ENCODE results near the gene JAK1. TPM values are rescaled to one million over a fixed set of nuclear protein-coding genes. Genes with fewer than 3 reads are reported as not detected.

JAK1 gene
- 100 to 1,000 TPM; 101 to 137 (median 119) TPM for total RNA-seq
- 10 to 100 TPM; 33.7 to 80.3 (median 34.0) TPM for polyA plus RNA-seq
- long read RNA-seq, donor 1, full-length matches to known transcripts, result 27 of 102 reads
- long read RNA-seq, donor 1, partial matches to known transcripts, result 61 of 102 reads
- long read RNA-seq, donor 1, other reads (novel, unspliced or antisense), result 14 of 102 reads
- long read RNA-seq, donor 2, full-length matches to known transcripts, result 61 of 257 reads
- long read RNA-seq, donor 2, partial matches to known transcripts, result 166 of 257 reads
- long read RNA-seq, donor 2, other reads (novel, unspliced or antisense), result 30 of 257 reads

- intact Hi-C loops (cut with DNase I), result loop anchor here (5.0 kb wide), 5 partner anchors 36 to 1331 kb away; no protein-coding TSS in a partner anchor
- 0% methylated on average over 49 to 100 of the region's 100 CpGs for WGBS, 3 donors
- DNase-seq (peak; percentile 90 to 93), ATAC-seq (peak; percentile 88 to 93 (median 91))
- no peaks in the 10 kb centered on the region for H3K36me3 ChIP-seq (ENCODE audit: insufficient read depth in 1 of 2, low read depth in 1 of 2)
- H3K4me3 ChIP-seq, result peak within 1 kb of the TSS; percentile 88
- no peaks in the 10 kb centered on the region for H3K27me3 ChIP-seq (ENCODE audit: insufficient read depth in 3 of 3, low read length in 2 of 3)
- peak; percentile 14 for TF ChIP-seq CTCF (IDR thresholded peaks at IDR 0.05)
- H3K4me1 ChIP-seq, result peaks cover 40% of the 10 kb centered on the region
- no peaks in the 10 kb centered on the region for H3K9me3 ChIP-seq
- peak within 1 kb of the TSS; percentile 98 for H3K27ac ChIP-seq
Measured at GRCh38 chr1:64966158-64966971, at the start of gene JAK1. TSS of gene JAK1 (minus strand) at chr1:64966549. CDS start at chr1:64886264, 80,285 bp downstream.

GRCh38 chr1:65014321-65014720, 48.0 kb upstream of the JAK1 start:
- DNase-seq (no peak), ATAC-seq (no peak)
- H3K4me1 ChIP-seq, result no peaks in the 10 kb centered on the region
- TF ChIP-seq CTCF (IDR thresholded peaks at IDR 0.05), result no peak
- H3K36me3 ChIP-seq (ENCODE audit: insufficient read depth in 1 of 2, low read depth in 1 of 2), result no peaks in the 10 kb centered on the region
- intact Hi-C loops (cut with DNase I), result loop anchor here in 1 of 2 donors (5.0 kb wide), 1 partner anchor 33 kb away; no protein-coding TSS in a partner anchor
- H3K27ac ChIP-seq, result no peak overlapping the region
- H3K4me3 ChIP-seq, result no peak overlapping the region
- H3K9me3 ChIP-seq, result no peaks in the 10 kb centered on the region
- no peaks in the 10 kb centered on the region for H3K27me3 ChIP-seq (ENCODE audit: insufficient read depth in 3 of 3, low read length in 2 of 3)

GRCh38 chr1:65011983-65012382, 45.6 kb upstream of the JAK1 start:
- Histone ChIP-seq H3K36me3 (ENCODE audit: insufficient read depth in 1 of 2, low read depth in 1 of 2) (no peaks in the 10 kb centered on the region), H3K4me3 (no peak overlapping the region), H3K9me3 (no peaks in the 10 kb centered on the region), H3K27ac (no peak overlapping the region), H3K27me3 (ENCODE audit: insufficient read depth in 3 of 3, low read length in 2 of 3) (no peaks in the 10 kb centered on the region), H3K4me1 (no peaks in the 10 kb centered on the region)
- no peak for TF ChIP-seq CTCF (IDR thresholded peaks at IDR 0.05)
- DNase-seq (no peak), ATAC-seq (no peak)
- intact Hi-C loops (cut with DNase I), result loop anchor here in 1 of 2 donors (5.0 kb wide), 1 partner anchor 35 kb away; no protein-coding TSS in a partner anchor
- 91 to 98% (median 96%) methylated on average over 2 of the region's 2 CpGs for WGBS, 3 donors

GRCh38 chr1:65009724-65010420, 43.5 kb upstream of the JAK1 start:
- WGBS, 3 donors, result 95 to 98% (median 97%) methylated on average over 5 of the region's 5 CpGs

More at GRCh38 chr1:65009724-65010420, 43.5 kb upstream of the JAK1 start:
- Histone ChIP-seq H3K27ac (no peak overlapping the region), H3K4me1 (no peaks in the 10 kb centered on the region), H3K36me3 (ENCODE audit: insufficient read depth in 1 of 2, low read depth in 1 of 2) (no peaks in the 10 kb centered on the region), H3K4me3 (no peak overlapping the region), H3K9me3 (no peaks in the 10 kb centered on the region), H3K27me3 (ENCODE audit: insufficient read depth in 3 of 3, low read length in 2 of 3) (no peaks in the 10 kb centered on the region)
- TF ChIP-seq CTCF (IDR thresholded peaks at IDR 0.05), result no peak
- intact Hi-C loops (cut with DNase I), result loop anchor here in 1 of 2 donors (5.0 kb wide), 1 partner anchor 37 kb away; no protein-coding TSS in a partner anchor
- DNase-seq, result no peak
- no peak for ATAC-seq

All from psoas muscle (tissue), 8 donors.